H1 (cell line): ENCODE data around the gene WSCD2. TPM values are rescaled to one million over a fixed set of nuclear protein-coding genes. Genes with fewer than 3 reads are reported as not detected.

Source experiments
- BRCA1 ChIP-seq: IDR thresholded peaks from 2 replicates; pipeline ENCODE4 v1.6.1; 2012; ENCODE audit warnings: low read depth, low read length, improper control_type of control experiment
- CREB1 ChIP-seq: IDR thresholded peaks from 2 replicates; pipeline ENCODE4 v1.6.1; 2012; ENCODE audit warnings: inconsistent platforms
- FOSL1 ChIP-seq: IDR thresholded peaks from 2 replicates; pipeline ENCODE4 v1.6.1; 2011; ENCODE audit warnings: mild to moderate bottlenecking, low read depth, low read length, moderate library complexity; ENCODE audit not compliant: insufficient read depth
- SP1 ChIP-seq: IDR thresholded peaks from 2 replicates; pipeline ENCODE4 v1.6.1; 2011; ENCODE audit warnings: low read depth, low read length
- YY1 ChIP-seq: IDR thresholded peaks from 2 replicates; pipeline ENCODE4 v1.6.1; 2011; ENCODE audit warnings: low read depth, mild to moderate bottlenecking, low read length
- polyA plus RNA-seq, 7 experiments: library from polyadenylated mRNA; depleted of rRNA in 3 of 7; stranded (reverse) in 5 of 7; unstranded in 2 of 7; fragments of >200 nt in 5 of 7; fragments of 200-250 nt in 2 of 7; gene quantifications; 1 replicate in 5 of 7; 2 replicates in 1 of 7; 4 replicates in 1 of 7; pipeline versions ENCODE4 v1.2.1 to v1.2.3, GENCODE V29; 2011 to 2013; ENCODE audit warnings: missing spikeins in 2 of 7, mixed read lengths in 2 of 7
- total RNA-seq: library from RNA; stranded (reverse); fragmentation: NEBNext Ultra II Directional; extraction: Animal tissue kit (Norgen Biotek cat#: 25700); gene quantifications from 2 replicates; pipeline ENCODE4 v1.2.1, GENCODE V29; 2021
- TF ChIP-seq, protein P1 (sequence below): fragments of 300-600 bp; sonication (generic); IDR thresholded peaks from 2 replicates; pipeline ENCODE4 v1.7.1; 2012; ENCODE audit warnings: low read length, moderate library complexity, mild to moderate bottlenecking, inconsistent platforms; ENCODE audit not compliant: insufficient replicate concordance

Gene WSCD2
- total and polyA plus RNA-seq, 2 of the 8 experiments (the other 6 are each of a cell fraction or from before 2014, with no cell fraction given) = 1.3 to 2.2 TPM

- TF ChIP-seq, protein P1, sequence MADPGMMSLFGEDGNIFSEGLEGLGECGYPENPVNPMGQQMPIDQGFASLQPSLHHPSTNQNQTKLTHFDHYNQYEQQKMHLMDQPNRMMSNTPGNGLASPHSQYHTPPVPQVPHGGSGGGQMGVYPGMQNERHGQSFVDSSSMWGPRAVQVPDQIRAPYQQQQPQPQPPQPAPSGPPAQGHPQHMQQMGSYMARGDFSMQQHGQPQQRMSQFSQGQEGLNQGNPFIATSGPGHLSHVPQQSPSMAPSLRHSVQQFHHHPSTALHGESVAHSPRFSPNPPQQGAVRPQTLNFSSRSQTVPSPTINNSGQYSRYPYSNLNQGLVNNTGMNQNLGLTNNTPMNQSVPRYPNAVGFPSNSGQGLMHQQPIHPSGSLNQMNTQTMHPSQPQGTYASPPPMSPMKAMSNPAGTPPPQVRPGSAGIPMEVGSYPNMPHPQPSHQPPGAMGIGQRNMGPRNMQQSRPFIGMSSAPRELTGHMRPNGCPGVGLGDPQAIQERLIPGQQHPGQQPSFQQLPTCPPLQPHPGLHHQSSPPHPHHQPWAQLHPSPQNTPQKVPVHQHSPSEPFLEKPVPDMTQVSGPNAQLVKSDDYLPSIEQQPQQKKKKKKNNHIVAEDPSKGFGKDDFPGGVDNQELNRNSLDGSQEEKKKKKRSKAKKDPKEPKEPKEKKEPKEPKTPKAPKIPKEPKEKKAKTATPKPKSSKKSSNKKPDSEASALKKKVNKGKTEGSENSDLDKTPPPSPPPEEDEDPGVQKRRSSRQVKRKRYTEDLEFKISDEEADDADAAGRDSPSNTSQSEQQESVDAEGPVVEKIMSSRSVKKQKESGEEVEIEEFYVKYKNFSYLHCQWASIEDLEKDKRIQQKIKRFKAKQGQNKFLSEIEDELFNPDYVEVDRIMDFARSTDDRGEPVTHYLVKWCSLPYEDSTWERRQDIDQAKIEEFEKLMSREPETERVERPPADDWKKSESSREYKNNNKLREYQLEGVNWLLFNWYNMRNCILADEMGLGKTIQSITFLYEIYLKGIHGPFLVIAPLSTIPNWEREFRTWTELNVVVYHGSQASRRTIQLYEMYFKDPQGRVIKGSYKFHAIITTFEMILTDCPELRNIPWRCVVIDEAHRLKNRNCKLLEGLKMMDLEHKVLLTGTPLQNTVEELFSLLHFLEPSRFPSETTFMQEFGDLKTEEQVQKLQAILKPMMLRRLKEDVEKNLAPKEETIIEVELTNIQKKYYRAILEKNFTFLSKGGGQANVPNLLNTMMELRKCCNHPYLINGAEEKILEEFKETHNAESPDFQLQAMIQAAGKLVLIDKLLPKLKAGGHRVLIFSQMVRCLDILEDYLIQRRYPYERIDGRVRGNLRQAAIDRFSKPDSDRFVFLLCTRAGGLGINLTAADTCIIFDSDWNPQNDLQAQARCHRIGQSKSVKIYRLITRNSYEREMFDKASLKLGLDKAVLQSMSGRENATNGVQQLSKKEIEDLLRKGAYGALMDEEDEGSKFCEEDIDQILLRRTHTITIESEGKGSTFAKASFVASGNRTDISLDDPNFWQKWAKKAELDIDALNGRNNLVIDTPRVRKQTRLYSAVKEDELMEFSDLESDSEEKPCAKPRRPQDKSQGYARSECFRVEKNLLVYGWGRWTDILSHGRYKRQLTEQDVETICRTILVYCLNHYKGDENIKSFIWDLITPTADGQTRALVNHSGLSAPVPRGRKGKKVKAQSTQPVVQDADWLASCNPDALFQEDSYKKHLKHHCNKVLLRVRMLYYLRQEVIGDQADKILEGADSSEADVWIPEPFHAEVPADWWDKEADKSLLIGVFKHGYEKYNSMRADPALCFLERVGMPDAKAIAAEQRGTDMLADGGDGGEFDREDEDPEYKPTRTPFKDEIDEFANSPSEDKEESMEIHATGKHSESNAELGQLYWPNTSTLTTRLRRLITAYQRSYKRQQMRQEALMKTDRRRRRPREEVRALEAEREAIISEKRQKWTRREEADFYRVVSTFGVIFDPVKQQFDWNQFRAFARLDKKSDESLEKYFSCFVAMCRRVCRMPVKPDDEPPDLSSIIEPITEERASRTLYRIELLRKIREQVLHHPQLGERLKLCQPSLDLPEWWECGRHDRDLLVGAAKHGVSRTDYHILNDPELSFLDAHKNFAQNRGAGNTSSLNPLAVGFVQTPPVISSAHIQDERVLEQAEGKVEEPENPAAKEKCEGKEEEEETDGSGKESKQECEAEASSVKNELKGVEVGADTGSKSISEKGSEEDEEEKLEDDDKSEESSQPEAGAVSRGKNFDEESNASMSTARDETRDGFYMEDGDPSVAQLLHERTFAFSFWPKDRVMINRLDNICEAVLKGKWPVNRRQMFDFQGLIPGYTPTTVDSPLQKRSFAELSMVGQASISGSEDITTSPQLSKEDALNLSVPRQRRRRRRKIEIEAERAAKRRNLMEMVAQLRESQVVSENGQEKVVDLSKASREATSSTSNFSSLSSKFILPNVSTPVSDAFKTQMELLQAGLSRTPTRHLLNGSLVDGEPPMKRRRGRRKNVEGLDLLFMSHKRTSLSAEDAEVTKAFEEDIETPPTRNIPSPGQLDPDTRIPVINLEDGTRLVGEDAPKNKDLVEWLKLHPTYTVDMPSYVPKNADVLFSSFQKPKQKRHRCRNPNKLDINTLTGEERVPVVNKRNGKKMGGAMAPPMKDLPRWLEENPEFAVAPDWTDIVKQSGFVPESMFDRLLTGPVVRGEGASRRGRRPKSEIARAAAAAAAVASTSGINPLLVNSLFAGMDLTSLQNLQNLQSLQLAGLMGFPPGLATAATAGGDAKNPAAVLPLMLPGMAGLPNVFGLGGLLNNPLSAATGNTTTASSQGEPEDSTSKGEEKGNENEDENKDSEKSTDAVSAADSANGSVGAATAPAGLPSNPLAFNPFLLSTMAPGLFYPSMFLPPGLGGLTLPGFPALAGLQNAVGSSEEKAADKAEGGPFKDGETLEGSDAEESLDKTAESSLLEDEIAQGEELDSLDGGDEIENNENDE = no peak
- TF ChIP-seq BRCA1 (no peak), SP1 (no peak), CREB1 (no peak), FOSL1 (no peak), YY1 (no peak)
These were observed 166.6 kb downstream of the WSCD2 start (continued) for GRCh38 chr12:108295641-108296040.
